Thymus (tissue), 11 donors: Measurements from ENCODE around the gene ZDHHC16. TPM values are rescaled to one million over a fixed set of nuclear protein-coding genes. Genes with fewer than 3 reads are reported as not detected.

Source experiments
- DNase-seq, 9 donors: peaks; one replicate each; pipeline ENCODE4 v3.0.0-alpha.2; 2013; ENCODE audit warnings: low spot score in 9 of 9, low read depth in 6 of 9, missing footprints in 1 of 9
- H3K27ac ChIP-seq, 2 donors: one replicate each; pipeline ENCODE4 v1.5.1; 2013; ENCODE audit warnings: control low read depth in 1 of 2, low read depth in 1 of 2, low read length in 1 of 2, mild to moderate bottlenecking in 1 of 2, moderate library complexity in 1 of 2
- H3K27me3 ChIP-seq, 2 donors: one replicate each; pipeline ENCODE4 v1.5.1; 2013; ENCODE audit warnings: low read length in 1 of 2; ENCODE audit not compliant: control insufficient read depth in 2 of 2, insufficient read depth in 1 of 2
- H3K36me3 ChIP-seq, 2 donors: one replicate each; pipeline ENCODE4 v1.5.1; 2013; ENCODE audit warnings: low read length in 1 of 2, mild to moderate bottlenecking in 1 of 2, moderate library complexity in 1 of 2; ENCODE audit not compliant: control insufficient read depth in 2 of 2, insufficient read depth in 2 of 2
- H3K4me1 ChIP-seq, 2 donors: one replicate each; pipeline ENCODE4 v1.5.1; 2013; ENCODE audit warnings: low read length in 2 of 2; ENCODE audit not compliant: control insufficient read depth in 2 of 2, insufficient read depth in 2 of 2
- H3K4me3 ChIP-seq, 2 donors: one replicate each; pipeline ENCODE4 v1.5.1; 2013; ENCODE audit warnings: low read length in 2 of 2, control low read depth in 1 of 2, mild to moderate bottlenecking in 1 of 2
- H3K9me3 ChIP-seq, 2 donors: one replicate each; pipeline ENCODE4 v1.5.1; 2013; ENCODE audit warnings: low read length in 1 of 2, mild to moderate bottlenecking in 1 of 2; ENCODE audit not compliant: control insufficient read depth in 2 of 2, insufficient read depth in 1 of 2
- WGBS: extraction: QIAGEN DNeasy Blood & Tissue Kit; methylation state at CpG from one replicate; pipeline ENCODE4 v1.1.7; 2013; 5-methylcytosine and 5-hydroxymethylcytosine counted together
- polyA plus RNA-seq: library from polyadenylated mRNA; stranded (reverse); fragments of 200-250 nt; gene quantifications from one replicate; pipeline ENCODE4 v1.2.3, GENCODE V29; 2013
- total RNA-seq: library from RNA; stranded (reverse); fragments of 120-200 nt; gene quantifications from one replicate; pipeline ENCODE4 v1.2.4, GENCODE V29; 2013
- donor health status: healthy.

ZDHHC16 gene
- total and polyA plus RNA-seq, 2 donors, result 20.8 to 24.4 TPM

GRCh38 chr10:97479939-97480338 lies 34.0 kb downstream of the ZDHHC16 start:
- Histone ChIP-seq H3K27ac (no peak overlapping the region), H3K9me3 (no peaks in the 10 kb centered on the region), H3K4me1 (peaks cover 0 to 3% of the 10 kb centered on the region in 2 donors), H3K4me3 (no peak overlapping the region), H3K27me3 (no peaks in the 10 kb centered on the region), H3K36me3 (peaks cover 48 to 75% of the 10 kb centered on the region in 2 donors)
- no peak for DNase-seq
- WGBS, result 87% methylated on average over 9 of the region's 9 CpGs

GRCh38 chr10:97481071-97481470 lies 35.1 kb downstream of the ZDHHC16 start:
- Histone ChIP-seq H3K4me3 (no peak overlapping the region), H3K9me3 (no peaks in the 10 kb centered on the region), H3K27ac (no peak overlapping the region), H3K27me3 (no peaks in the 10 kb centered on the region), H3K4me1 (peaks cover 0 to 3% of the 10 kb centered on the region in 2 donors), H3K36me3 (peaks cover 44 to 65% of the 10 kb centered on the region in 2 donors)
- DNase-seq, result no peak
- over 99% methylated on average over 4 of the region's 4 CpGs for WGBS

- H3K36me3 ChIP-seq, result peaks cover 32 to 52% of the 10 kb centered on the region in 2 donors
- no peaks in the 10 kb centered on the region for H3K27me3 ChIP-seq
- DNase-seq, result no peak
- H3K4me3 ChIP-seq, result no peak overlapping the region
- WGBS, result 100% methylated on average over 1 of the region's 1 CpG
- peaks cover 0 to 3% of the 10 kb centered on the region in 2 donors for H3K4me1 ChIP-seq
- H3K27ac ChIP-seq, result no peak overlapping the region
- no peaks in the 10 kb centered on the region for H3K9me3 ChIP-seq
These were observed 36.4 kb downstream of the ZDHHC16 start for GRCh38 chr10:97482381-97482780.

DNA sequence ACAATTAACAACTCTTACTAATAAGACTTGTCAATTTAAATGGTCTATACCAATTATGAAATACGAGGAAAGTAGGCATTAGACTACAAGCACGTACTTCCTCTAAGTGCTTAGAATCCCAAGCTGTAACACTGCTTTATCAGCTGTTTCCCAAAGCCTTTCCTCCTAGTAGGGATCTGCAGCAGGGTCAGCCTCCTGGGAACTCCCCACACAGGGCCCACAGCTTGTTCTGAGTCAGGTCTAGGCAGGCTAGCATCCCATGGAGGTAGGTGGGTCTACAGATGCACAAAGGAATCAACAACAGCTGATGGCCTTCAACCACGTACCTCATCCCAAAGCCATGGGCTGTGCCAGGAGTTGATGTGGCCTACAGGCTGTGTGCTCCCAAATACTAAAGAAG lies 37.5 kb downstream of the ZDHHC16 start:
- WGBS, result 95% methylated on average over 3 of the region's 3 CpGs
- peak overlapping the region; percentile 8 to 37 for H3K27ac ChIP-seq

GRCh38 chr10:97483921-97484320 lies 37.9 kb downstream of the ZDHHC16 start:
- H3K27ac ChIP-seq, result peak overlapping the region in 1 of 2 donors; percentile 37
- H3K36me3 ChIP-seq, result peaks cover 20 to 39% of the 10 kb centered on the region in 2 donors
- WGBS, result 98% methylated on average over 1 of the region's 1 CpG
- no peak overlapping the region for H3K4me3 ChIP-seq
- no peak for DNase-seq
- H3K9me3 ChIP-seq, result no peaks in the 10 kb centered on the region
- H3K27me3 ChIP-seq, result no peaks in the 10 kb centered on the region
- peaks cover 0 to 3% of the 10 kb centered on the region in 2 donors for H3K4me1 ChIP-seq

More for the DNA sequence above, 37.5 kb downstream of the ZDHHC16 start:
- Histone ChIP-seq H3K36me3 (peaks cover 22 to 42% of the 10 kb centered on the region in 2 donors), H3K27me3 (no peaks in the 10 kb centered on the region), H3K4me1 (peaks cover 0 to 3% of the 10 kb centered on the region in 2 donors), H3K4me3 (no peak overlapping the region), H3K9me3 (no peaks in the 10 kb centered on the region)
- DNase-seq, result no peak

DNA sequence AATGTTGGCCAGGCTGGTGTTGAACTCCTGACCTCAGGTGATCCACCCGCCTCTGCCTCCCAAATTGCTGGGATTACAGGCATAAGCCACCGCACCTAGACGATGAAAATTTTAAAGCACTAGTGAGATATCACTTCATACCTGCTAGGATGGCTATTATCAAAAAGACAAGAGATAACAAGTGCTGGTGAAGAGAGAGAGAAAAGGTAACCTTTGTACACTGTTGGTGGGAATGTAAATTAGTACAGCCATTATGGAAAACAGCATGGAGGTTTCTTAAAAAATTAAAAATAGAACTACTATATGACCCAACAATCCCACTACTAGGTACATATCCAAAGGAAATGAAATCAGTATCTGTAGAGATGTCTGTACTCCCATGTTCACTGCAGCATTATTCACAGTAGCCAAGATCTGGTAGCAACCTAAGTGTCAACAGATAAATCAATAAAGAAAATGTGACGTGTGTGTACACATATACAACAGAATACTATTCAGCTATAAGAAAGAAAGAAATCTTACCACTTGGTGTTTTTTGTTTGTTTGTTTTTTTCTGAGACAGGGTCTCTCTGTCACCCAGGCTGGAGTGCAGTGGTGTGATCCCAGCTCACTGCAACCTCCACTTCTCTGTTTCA lies 39.8 kb downstream of the ZDHHC16 start:
- Histone ChIP-seq H3K27me3 (no peaks in the 10 kb centered on the region), H3K36me3 (peaks cover 12 to 24% of the 10 kb centered on the region in 2 donors), H3K9me3 (no peaks in the 10 kb centered on the region), H3K4me3 (no peak overlapping the region), H3K27ac (no peak overlapping the region), H3K4me1 (peaks cover 0 to 5% of the 10 kb centered on the region in 2 donors)
- no peak for DNase-seq
- 98% methylated on average over 4 of the region's 4 CpGs for WGBS

DNA sequence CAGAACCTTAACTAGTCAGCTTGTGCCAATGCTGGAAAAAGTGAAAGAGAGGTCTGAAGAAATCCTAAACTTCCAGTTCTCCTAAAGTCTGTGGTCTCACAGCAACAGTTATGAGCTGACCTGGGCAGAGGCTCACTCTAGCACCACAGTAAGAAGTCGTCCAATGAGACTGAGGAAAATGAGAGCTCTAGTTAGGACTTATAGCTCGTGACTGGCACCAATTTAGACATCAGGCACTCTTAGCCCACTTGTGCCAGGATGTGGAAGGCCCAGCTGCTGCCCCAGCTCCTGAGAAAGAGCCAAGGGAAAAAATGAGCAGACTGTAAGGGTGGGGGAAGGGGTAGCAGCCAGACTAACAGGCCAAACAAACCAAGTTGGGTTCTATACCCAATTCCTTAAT lies 44.6 kb downstream of the ZDHHC16 start:
- no peaks in the 10 kb centered on the region for H3K27me3 ChIP-seq
- 97% methylated on average over 2 of the region's 2 CpGs for WGBS
- peaks cover 6 to 12% of the 10 kb centered on the region in 2 donors for H3K4me1 ChIP-seq
- no peak overlapping the region for H3K27ac ChIP-seq
- H3K36me3 ChIP-seq, result peaks cover 0 to 6% of the 10 kb centered on the region in 2 donors
- DNase-seq, result no peak
- no peak overlapping the region for H3K4me3 ChIP-seq
- H3K9me3 ChIP-seq, result no peaks in the 10 kb centered on the region

DNA sequence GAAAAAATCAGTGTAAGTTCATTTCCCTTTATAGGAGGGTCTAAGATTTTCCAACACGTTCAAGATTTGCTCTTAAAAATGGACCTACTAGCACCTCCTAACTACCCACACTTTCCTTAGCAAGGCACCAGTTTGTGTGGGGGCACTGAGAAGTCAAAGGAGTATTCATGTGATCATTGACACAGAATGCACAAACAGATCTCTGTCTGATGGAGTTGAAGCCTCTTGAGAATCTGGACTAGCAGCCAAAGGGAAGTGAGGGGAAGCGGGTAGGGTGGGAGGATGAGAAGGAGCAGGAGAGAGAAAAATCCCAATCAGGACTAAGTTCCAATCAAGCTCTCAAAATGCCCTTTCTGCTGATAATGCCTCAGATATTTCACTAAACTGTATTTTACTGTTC lies 48.2 kb downstream of the ZDHHC16 start:
- H3K9me3 ChIP-seq, result peaks cover 0 to 2% of the 10 kb centered on the region in 2 donors
- no peak for DNase-seq
- no peak overlapping the region for H3K4me3 ChIP-seq
- peaks cover 10 to 27% of the 10 kb centered on the region in 2 donors for H3K4me1 ChIP-seq
- H3K27ac ChIP-seq, result no peak overlapping the region
- WGBS, result 82% methylated on average over 2 of the region's 2 CpGs
- H3K36me3 ChIP-seq, result peaks cover 0 to 8% of the 10 kb centered on the region in 2 donors
- H3K27me3 ChIP-seq, result peaks cover 3 to 4% of the 10 kb centered on the region in 2 donors

DNA sequence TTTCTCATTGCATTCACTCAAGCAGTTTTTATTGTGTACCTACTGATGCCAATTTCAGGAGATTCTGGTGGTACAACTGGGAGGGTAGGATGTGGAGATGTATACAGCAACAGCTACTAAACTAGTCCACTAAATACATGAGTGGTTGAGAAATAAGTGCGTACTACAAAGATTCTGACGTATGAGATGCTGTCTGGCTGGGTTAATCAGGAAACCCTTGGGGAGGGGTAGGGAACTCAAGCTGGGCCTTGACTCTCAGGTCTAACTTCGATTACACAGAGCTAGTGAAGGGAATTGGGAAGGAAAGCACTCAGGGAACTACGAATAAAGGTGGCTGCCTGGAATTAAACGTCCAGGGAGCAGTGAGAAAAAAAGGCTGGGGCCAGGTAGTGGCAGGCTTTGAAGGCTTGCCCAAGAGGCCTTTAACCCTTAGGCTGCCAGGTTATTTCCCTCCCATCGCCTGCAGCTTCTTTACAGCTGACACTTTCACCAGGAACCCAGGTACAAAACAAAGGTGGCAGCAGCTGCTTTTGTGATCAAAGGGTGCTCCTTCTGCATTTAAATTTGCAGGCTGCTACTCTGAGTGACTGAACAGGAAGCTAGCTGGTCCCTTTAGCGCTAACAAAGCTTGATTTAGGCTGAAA lies 49.0 kb downstream of the ZDHHC16 start:
- peak in 7 of 9 donors; percentile 18 to 74 (median 31) for DNase-seq
- Histone ChIP-seq H3K36me3 (peaks cover 0 to 8% of the 10 kb centered on the region in 2 donors), H3K9me3 (peaks cover 0 to 4% of the 10 kb centered on the region in 2 donors), H3K27me3 (peaks cover 11 to 13% of the 10 kb centered on the region in 2 donors), H3K4me1 (peaks cover 14 to 34% of the 10 kb centered on the region in 2 donors), H3K27ac (peak overlapping the region; percentile 73 to 74), H3K4me3 (no peak overlapping the region)
- 56% methylated on average over 7 of the region's 7 CpGs for WGBS
